ENCODE results near the gene GIT1. TPM values are rescaled to one million over a fixed set of nuclear protein-coding genes. Genes with fewer than 3 reads are reported as not detected.

Gene GIT1
- polyA plus RNA-seq, 2 donors: 22.6 to 30.2 TPM

- no peaks in the 10 kb centered on the region for H3K9me3 ChIP-seq (ENCODE audit: control insufficient read depth in 2 of 2, insufficient read depth in 1 of 2, low read depth in 1 of 2, low read length in 1 of 2)
- no peaks in the 10 kb centered on the region for H3K27me3 ChIP-seq (ENCODE audit: control insufficient read depth in 1 of 2, insufficient read depth in 2 of 2, low read length in 2 of 2)
- WGBS, 2 donors: 59 to 76% methylated on average over 10 of the region's 10 CpGs
- peak overlapping the region in 1 of 2 donors; percentile 67 for H3K27ac ChIP-seq (ENCODE audit: low read depth in 2 of 2, low read length in 1 of 2)
- H3K4me1 ChIP-seq (ENCODE audit: control insufficient read depth in 2 of 2, insufficient read depth in 2 of 2, low read length in 1 of 2): peaks cover 7 to 38% of the 10 kb centered on the region in 2 donors
- no peak overlapping the region for H3K4me3 ChIP-seq (ENCODE audit: low read depth in 1 of 2, low read length in 2 of 2)
- H3K36me3 ChIP-seq (ENCODE audit: control insufficient read depth in 2 of 2, insufficient read depth in 2 of 2, low read length in 1 of 2): peaks cover 2 to 32% of the 10 kb centered on the region in 2 donors
Measured at GRCh38 chr17:29582254-29582765, 7.1 kb downstream of the GIT1 start.

GRCh38 chr17:29581583-29582253 lies 7.7 kb downstream of the GIT1 start:
- no peaks in the 10 kb centered on the region for H3K27me3 ChIP-seq (ENCODE audit: control insufficient read depth in 1 of 2, insufficient read depth in 2 of 2, low read length in 2 of 2)
- peak overlapping the region; percentile 50 to 68 for H3K27ac ChIP-seq (ENCODE audit: low read depth in 2 of 2, low read length in 1 of 2)
- peaks cover 2 to 38% of the 10 kb centered on the region in 2 donors for H3K36me3 ChIP-seq (ENCODE audit: control insufficient read depth in 2 of 2, insufficient read depth in 2 of 2, low read length in 1 of 2)
- no peak overlapping the region for H3K4me3 ChIP-seq (ENCODE audit: low read depth in 1 of 2, low read length in 2 of 2)
- WGBS, 2 donors: 53 to 70% methylated on average over 20 of the region's 20 CpGs
- H3K9me3 ChIP-seq (ENCODE audit: control insufficient read depth in 2 of 2, insufficient read depth in 1 of 2, low read depth in 1 of 2, low read length in 1 of 2): no peaks in the 10 kb centered on the region
- peaks cover 7 to 33% of the 10 kb centered on the region in 2 donors for H3K4me1 ChIP-seq (ENCODE audit: control insufficient read depth in 2 of 2, insufficient read depth in 2 of 2, low read length in 1 of 2)

GRCh38 chr17:29579866-29580771 lies 9.3 kb downstream of the GIT1 start:
- Histone ChIP-seq H3K4me1 (ENCODE audit: control insufficient read depth in 2 of 2, insufficient read depth in 2 of 2, low read length in 1 of 2) (peaks cover 7 to 29% of the 10 kb centered on the region in 2 donors), H3K27me3 (ENCODE audit: control insufficient read depth in 1 of 2, insufficient read depth in 2 of 2, low read length in 2 of 2) (no peaks in the 10 kb centered on the region), H3K36me3 (ENCODE audit: control insufficient read depth in 2 of 2, insufficient read depth in 2 of 2, low read length in 1 of 2) (peaks cover 6 to 54% of the 10 kb centered on the region in 2 donors), H3K4me3 (ENCODE audit: low read depth in 1 of 2, low read length in 2 of 2) (no peak overlapping the region), H3K27ac (ENCODE audit: low read depth in 2 of 2, low read length in 1 of 2) (peak overlapping the region; percentile 1 to 27), H3K9me3 (ENCODE audit: control insufficient read depth in 2 of 2, insufficient read depth in 1 of 2, low read depth in 1 of 2, low read length in 1 of 2) (no peaks in the 10 kb centered on the region)
- 55 to 57% methylated on average over 15 of the region's 15 CpGs for whole genome bisulfite sequencing, 2 donors

- H3K4me1 ChIP-seq (ENCODE audit: control insufficient read depth in 2 of 2, insufficient read depth in 2 of 2, low read length in 1 of 2): peaks cover 7 to 21% of the 10 kb centered on the region in 2 donors
- peaks cover 6 to 63% of the 10 kb centered on the region in 2 donors for H3K36me3 ChIP-seq (ENCODE audit: control insufficient read depth in 2 of 2, insufficient read depth in 2 of 2, low read length in 1 of 2)
Measured at GRCh38 chr17:29578626-29579485, 10.6 kb downstream of the GIT1 start.

GRCh38 chr17:29577385-29578211 lies 11.8 kb downstream of the GIT1 start:
- Histone ChIP-seq H3K4me3 (ENCODE audit: low read depth in 1 of 2, low read length in 2 of 2) (no peak overlapping the region), H3K4me1 (ENCODE audit: control insufficient read depth in 2 of 2, insufficient read depth in 2 of 2, low read length in 1 of 2) (peaks cover 0 to 8% of the 10 kb centered on the region in 2 donors), H3K9me3 (ENCODE audit: control insufficient read depth in 2 of 2, insufficient read depth in 1 of 2, low read depth in 1 of 2, low read length in 1 of 2) (no peaks in the 10 kb centered on the region), H3K36me3 (ENCODE audit: control insufficient read depth in 2 of 2, insufficient read depth in 2 of 2, low read length in 1 of 2) (peaks cover 6 to 58% of the 10 kb centered on the region in 2 donors), H3K27ac (ENCODE audit: low read depth in 2 of 2, low read length in 1 of 2) (no peak overlapping the region), H3K27me3 (ENCODE audit: control insufficient read depth in 1 of 2, insufficient read depth in 2 of 2, low read length in 2 of 2) (no peaks in the 10 kb centered on the region)
- WGBS, 2 donors: 58 to 76% methylated on average over 22 of the region's 22 CpGs

More at GRCh38 chr17:29578626-29579485, 10.6 kb downstream of the GIT1 start:
- Histone ChIP-seq H3K4me3 (ENCODE audit: low read depth in 1 of 2, low read length in 2 of 2) (no peak overlapping the region), H3K27ac (ENCODE audit: low read depth in 2 of 2, low read length in 1 of 2) (no peak overlapping the region), H3K9me3 (ENCODE audit: control insufficient read depth in 2 of 2, insufficient read depth in 1 of 2, low read depth in 1 of 2, low read length in 1 of 2) (no peaks in the 10 kb centered on the region), H3K27me3 (ENCODE audit: control insufficient read depth in 1 of 2, insufficient read depth in 2 of 2, low read length in 2 of 2) (no peaks in the 10 kb centered on the region)
- 80 to 86% methylated on average over 14 of the region's 14 CpGs for WGBS, 2 donors

GRCh38 chr17:29577001-29577370 lies 12.5 kb downstream of the GIT1 start:
- Histone ChIP-seq H3K9me3 (ENCODE audit: control insufficient read depth in 2 of 2, insufficient read depth in 1 of 2, low read depth in 1 of 2, low read length in 1 of 2) (no peaks in the 10 kb centered on the region), H3K4me1 (ENCODE audit: control insufficient read depth in 2 of 2, insufficient read depth in 2 of 2, low read length in 1 of 2) (peaks cover 2 to 14% of the 10 kb centered on the region in 2 donors), H3K27ac (ENCODE audit: low read depth in 2 of 2, low read length in 1 of 2) (no peak overlapping the region), H3K27me3 (ENCODE audit: control insufficient read depth in 1 of 2, insufficient read depth in 2 of 2, low read length in 2 of 2) (no peaks in the 10 kb centered on the region), H3K4me3 (ENCODE audit: low read depth in 1 of 2, low read length in 2 of 2) (no peak overlapping the region), H3K36me3 (ENCODE audit: control insufficient read depth in 2 of 2, insufficient read depth in 2 of 2, low read length in 1 of 2) (peaks cover 4 to 57% of the 10 kb centered on the region in 2 donors)
- 96 to 97% methylated on average over 9 of the region's 9 CpGs for WGBS, 2 donors

GRCh38 chr17:29576214-29577000 lies 13.0 kb downstream of the GIT1 start:
- Histone ChIP-seq H3K27me3 (ENCODE audit: control insufficient read depth in 1 of 2, insufficient read depth in 2 of 2, low read length in 2 of 2) (no peaks in the 10 kb centered on the region), H3K9me3 (ENCODE audit: control insufficient read depth in 2 of 2, insufficient read depth in 1 of 2, low read depth in 1 of 2, low read length in 1 of 2) (no peaks in the 10 kb centered on the region), H3K27ac (ENCODE audit: low read depth in 2 of 2, low read length in 1 of 2) (no peak overlapping the region), H3K36me3 (ENCODE audit: control insufficient read depth in 2 of 2, insufficient read depth in 2 of 2, low read length in 1 of 2) (peaks cover 8 to 51% of the 10 kb centered on the region in 2 donors), H3K4me1 (ENCODE audit: control insufficient read depth in 2 of 2, insufficient read depth in 2 of 2, low read length in 1 of 2) (peaks cover 3 to 12% of the 10 kb centered on the region in 2 donors), H3K4me3 (ENCODE audit: low read depth in 1 of 2, low read length in 2 of 2) (no peak overlapping the region)
- 86 to 91% methylated on average over 37 of the region's 37 CpGs for WGBS, 2 donors

GRCh38 chr17:29575511-29576213 lies 13.8 kb downstream of the GIT1 start:
- H3K27me3 ChIP-seq (ENCODE audit: control insufficient read depth in 1 of 2, insufficient read depth in 2 of 2, low read length in 2 of 2): no peaks in the 10 kb centered on the region
- no peaks in the 10 kb centered on the region for H3K9me3 ChIP-seq (ENCODE audit: control insufficient read depth in 2 of 2, insufficient read depth in 1 of 2, low read depth in 1 of 2, low read length in 1 of 2)
- H3K4me1 ChIP-seq (ENCODE audit: control insufficient read depth in 2 of 2, insufficient read depth in 2 of 2, low read length in 1 of 2): peaks cover 3 to 10% of the 10 kb centered on the region in 2 donors
- no peak overlapping the region for H3K27ac ChIP-seq (ENCODE audit: low read depth in 2 of 2, low read length in 1 of 2)
- no peak overlapping the region for H3K4me3 ChIP-seq (ENCODE audit: low read depth in 1 of 2, low read length in 2 of 2)
- 80 to 81% methylated on average over 28 of the region's 28 CpGs for WGBS, 2 donors
- peaks cover 8 to 47% of the 10 kb centered on the region in 2 donors for H3K36me3 ChIP-seq (ENCODE audit: control insufficient read depth in 2 of 2, insufficient read depth in 2 of 2, low read length in 1 of 2)
